ENCODE measurements around the gene CRIP2.

The CRIP2 gene

DNA sequence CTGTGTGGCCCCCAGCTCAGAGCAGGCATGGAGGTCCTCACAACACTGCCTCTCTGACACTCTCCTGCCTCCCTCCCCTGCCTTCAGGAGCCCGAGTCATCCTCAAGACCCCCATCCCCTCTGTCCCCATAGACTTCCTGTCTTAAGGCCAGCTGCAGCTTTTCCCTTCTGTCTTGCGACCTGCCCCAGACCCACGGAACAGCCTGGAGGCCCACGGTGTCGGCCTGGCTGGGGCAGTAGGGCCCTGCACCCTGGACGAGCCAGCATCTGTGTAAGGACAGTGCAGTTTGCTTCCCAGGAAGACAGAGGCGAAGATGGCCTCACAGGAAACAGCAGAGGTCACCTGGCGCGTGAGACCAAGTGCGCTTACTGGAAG lies 26.1 kb downstream of the CRIP2 start:
- no peak for DNase-seq

GRCh38 chr14:105501504-105502291 lies 27.1 kb downstream of the CRIP2 start:
- no peak for DNase-seq

GRCh38 chr14:105502446-105503295 lies 28.1 kb downstream of the CRIP2 start:
- DNase-seq = no peak

DNA sequence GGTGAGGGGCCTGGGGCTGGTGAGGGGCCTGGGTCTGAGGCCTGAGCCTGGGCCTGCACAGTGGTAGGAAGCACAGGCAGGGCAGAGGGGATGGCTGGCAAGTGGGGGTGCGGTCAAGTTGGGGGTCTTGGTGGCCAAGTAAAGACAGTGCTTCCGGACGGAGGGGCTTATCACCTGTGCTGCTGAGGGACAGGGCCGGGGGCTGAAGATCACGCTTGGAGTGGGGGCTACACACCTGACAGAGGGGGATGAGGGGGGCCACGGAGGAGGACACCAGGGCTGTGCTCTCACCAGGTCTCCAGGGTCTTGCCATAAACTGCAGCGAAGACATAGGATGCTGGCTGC lies 28.6 kb downstream of the CRIP2 start:
- no peak for DNase-seq

- DNase-seq = no peak
Observed at GRCh38 chr14:105503935-105504692, 29.5 kb downstream of the CRIP2 start.

DNA sequence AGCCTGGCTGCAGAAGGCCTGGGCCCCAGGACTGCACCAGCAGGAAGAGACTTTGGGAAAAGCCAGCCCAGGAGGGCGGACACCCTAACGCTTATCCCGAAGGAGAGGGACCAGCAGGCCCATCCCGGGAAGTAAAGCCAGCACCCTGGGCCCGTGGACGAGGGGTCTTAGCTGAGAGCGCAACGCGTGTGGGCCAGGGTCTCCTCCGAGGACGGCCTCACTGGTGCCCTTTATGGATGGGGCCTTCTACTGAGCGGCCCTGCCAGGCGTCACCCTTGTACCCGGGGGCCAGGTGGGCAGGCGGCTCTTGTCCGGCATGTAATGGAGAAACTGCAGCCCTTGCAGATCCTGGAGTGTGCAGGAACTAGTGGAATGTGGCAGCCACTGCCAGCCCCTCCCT lies 30.5 kb downstream of the CRIP2 start:
- DNase-seq = no peak

DNA sequence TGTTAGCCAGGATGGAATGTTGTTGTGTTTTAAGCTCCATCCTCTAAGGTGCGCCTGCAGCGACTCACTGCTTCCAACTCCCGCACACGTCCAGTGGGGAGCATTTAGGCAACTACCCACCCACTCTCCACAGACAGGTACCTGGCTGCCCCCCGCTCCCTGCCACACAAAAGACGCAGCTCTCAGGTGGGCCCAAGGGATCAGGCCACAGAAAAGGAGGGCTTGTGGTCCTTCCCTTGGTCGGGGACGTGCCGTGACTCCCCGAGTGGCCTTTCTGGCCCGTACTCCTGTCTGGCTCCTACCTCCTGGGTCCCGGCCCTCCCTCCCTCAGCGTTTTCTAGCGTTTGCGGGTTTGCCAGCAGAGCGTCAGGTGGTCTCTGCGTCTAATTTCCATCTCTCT lies 32.6 kb downstream of the CRIP2 start:
- no peak for DNase-seq

DNA sequence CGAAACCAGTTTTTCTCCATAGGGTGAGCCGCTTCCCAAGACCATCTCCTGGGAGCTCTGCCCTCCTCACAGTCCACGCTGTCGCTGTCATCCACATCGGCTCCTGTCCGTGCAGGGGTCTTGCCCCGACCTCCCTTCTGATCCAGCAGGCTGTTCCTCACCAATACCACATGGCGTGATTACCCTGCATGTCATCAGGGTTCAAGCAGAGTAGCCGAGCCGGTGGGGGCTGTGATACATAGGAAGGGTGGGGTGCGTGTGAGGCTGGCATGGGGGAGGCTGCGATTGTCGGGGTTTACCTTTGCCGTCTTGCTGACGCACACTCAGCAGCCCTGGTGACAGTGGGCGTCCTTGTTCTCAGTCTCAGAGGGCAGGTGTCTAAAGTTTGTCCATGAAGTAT lies 33.4 kb downstream of the CRIP2 start:
- DNase-seq = no peak

DNA sequence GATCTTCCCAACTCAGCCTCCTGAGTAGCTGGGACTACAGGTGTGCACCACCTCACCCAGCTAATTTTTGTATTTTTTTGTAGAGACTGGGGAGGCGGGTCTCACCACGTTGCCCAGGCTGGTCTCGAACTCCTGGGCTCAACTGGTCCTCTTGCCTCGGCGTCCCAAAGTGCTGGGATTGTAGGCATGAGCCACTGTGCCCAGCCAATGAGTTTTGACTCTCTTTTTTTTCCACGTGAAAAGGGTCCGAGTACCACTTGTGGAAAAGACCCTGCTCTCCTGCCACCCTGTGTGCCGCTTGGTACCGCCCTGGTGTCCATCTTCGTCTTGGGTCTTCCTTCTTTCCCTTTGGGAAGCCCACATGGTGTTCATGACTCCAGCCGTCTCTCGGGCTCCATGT lies 34.0 kb downstream of the CRIP2 start:
- DNase-seq = no peak

- no peak for DNase-seq
Observed at GRCh38 chr14:105517096-105517495, 42.5 kb downstream of the CRIP2 start.

DNA sequence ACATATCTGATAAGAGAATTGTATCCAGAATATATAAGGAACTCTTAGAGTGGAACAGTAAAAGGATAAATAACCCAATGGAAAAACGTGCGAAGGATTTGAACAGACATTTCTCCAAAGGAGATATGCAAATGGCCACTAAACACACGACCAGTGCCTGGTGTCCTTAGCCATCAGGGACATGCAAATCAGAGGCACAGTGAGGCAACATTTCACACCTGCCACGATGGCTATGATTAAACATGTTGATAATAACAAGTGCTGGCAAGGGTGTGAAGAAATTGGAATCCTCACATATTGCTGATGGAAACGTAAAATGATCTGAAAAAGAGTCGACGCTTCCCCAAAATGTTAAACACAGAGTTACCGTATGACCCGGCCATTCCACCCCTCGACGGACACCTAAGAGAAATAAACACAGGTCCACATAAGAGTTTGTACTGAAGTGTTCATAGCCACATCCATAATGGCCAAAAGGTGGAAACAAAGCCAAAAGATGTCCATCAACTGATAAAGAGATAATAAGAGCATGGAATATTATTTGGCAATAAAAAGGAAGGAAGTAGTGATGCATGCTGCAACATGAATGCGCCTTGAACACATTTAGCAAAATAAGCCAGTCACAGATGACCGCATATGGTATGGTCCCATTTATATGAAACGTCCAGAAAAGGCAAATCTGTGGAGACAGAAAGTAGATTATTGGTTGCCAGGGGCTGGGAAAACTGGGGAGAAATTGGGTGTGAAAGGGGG lies 45.5 kb downstream of the CRIP2 start:
- no peak for DNase-seq

GRCh38 chr14:105525326-105525725 lies 50.7 kb downstream of the CRIP2 start:
- no peak for DNase-seq

DNA sequence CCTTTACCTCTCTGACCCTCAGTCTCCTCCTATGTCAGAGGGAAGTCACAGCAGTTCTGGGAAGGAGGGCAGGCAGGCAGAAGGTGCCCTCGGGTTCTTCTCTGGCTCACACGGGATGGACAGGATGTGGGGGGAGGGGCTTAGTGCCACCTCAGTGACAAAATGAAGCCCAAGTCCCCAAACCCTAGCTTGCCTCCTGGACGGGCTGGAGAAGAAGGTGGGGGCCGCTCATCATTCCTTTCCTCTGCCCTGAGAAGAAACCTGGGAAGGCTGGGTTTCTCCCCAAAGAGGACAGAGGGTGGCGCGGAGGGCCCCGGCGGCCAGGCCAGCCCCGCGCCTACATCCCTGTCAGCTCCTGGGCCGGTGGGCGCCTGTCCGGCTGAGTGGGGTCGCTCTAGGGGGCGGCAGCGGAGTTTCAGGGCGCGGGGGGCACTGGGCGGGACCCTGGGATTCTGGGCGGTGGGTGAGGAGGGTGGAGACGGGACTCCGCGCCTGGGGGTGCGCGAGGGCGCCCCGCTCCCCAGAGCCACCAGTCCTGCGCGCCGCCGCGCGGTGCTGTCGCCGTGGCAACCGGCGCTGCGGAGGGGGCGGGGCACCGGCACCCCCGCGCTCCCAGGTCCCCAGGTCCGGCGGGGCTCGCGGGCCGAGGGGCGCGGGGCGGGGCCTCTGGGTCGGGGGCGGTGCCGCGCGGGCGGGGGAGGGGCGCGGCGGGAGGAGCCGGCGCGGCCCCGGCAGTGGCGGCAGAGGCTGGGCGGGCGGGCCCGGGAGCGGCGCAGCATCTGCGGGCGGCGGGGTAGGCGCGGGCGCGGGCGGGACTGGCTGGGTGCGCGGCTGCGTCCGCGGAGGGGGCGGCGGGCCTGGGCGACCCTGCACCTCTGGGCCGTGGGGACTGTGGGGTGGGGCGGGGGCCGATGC lies 51.5 kb downstream of the CRIP2 start, which contains the start of gene TMEM121:
Gene TMEM121 (plus strand): TSS at position 723 of the 915 bp plus-strand sequence. CDS start 2,252 bp downstream, outside the sequence.
- DNase-seq = no peak

DNA sequence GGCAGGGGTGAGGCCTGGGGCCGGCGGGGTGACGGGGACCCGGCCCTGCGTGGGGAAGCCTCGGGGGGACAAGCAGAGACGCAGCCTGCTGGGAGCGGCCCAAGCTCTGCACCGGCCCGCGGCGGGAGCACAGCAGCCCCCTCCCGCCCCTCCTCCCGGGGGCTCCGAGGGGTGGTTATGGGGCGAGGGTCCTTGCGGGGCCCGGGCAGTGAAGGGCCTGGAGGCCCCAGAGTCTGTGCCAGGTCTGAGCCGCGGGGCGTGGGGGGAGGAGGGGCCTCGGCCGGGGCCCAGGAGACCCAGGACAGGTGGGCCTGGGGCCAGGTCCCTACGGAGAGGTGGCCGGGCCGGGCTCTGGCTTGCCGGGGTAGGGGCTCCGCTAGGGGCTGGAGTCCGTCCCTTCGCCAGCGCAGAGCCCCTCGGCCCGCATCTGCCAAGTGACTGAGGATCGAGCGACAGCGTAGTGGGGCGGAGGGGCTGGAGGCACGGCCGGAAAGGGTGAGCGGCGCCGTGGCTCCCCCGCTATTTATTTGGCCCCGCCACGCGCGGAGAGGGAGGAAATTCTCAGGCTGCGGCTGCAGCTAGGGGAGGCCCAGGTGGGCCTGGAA lies 52.3 kb downstream of the CRIP2 start:
- no peak for DNase-seq

DNA sequence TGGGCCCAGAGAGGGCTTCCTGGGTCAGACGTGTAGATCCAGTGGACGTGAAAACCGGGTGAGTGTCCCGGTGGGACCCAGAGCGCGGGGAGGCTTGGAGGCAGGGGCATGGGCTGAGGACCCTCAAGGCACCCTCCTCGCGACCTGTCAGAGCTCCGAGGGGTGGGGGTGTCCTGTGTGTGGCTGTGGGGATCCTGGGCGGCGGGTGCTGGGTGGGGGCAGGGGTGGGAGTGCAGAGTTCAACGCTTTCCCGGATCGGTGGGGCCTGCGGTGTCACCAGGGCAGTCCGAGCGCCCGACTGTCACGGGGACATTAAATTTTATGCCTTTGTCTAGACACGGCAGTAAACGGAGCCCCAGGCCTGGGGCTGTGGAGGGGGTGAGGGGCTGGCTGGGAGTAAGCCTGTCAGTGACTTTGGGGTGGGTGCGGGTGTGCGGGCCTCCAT lies 52.8 kb downstream of the CRIP2 start:
- DNase-seq = no peak

DNA sequence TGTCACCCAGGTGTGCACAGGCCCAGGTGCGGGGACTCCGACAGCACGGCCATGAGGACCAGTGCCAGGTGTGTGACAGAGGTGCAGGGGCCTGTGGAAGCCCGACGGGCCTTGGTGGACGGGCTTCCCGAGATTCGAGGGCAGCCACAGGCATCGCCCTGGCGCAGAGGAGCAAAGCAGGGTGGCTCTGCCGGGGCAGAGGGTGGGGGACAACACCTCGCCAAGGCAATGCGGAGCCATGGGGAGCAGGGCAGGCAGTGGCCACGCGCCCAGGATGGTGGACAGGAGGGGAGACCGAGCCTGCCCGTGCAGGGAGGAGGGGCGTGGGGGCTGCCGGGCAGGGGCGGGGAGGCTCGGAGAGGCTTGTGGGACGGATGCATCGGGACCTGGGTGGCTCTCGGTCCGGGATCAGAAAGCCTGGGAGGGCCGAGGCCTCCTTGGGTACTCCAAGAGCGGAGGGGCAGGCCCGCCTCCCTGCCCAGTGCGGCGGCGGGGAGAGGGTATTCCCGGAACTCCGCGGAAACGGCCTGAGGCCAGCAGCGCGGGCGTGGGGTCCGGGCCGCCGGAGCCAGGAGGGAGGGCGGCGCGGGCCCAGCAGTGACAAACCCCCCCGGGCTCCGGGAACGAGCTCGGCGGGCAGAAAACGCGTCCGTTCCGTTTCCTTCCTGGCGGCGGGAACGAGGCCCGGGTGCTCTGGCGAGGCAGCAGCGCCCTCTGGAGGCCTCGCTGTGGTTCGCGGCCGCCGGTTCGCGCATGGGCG lies 53.4 kb downstream of the CRIP2 start:
- peak; percentile 83 for DNase-seq

- peak; percentile 69 for DNase-seq
Observed at GRCh38 chr14:105528586-105529318, 54.1 kb downstream of the CRIP2 start.

DNA sequence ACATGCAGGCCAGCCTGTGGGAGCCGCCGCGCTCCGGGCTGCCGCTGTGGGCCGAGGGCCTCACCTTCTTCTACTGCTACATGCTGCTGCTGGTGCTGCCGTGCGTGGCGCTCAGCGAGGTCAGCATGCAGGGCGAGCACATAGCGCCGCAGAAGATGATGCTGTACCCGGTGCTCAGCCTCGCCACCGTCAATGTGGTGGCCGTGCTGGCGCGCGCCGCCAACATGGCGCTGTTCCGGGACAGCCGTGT lies 54.6 kb downstream of the CRIP2 start:
- no peak for DNase-seq

All from activated CD8-positive, alpha-beta memory T cell treated with anti-CD3 and anti-CD28 coated beads, Interleukin-2, amount 50 U/mL, for 4 hours (primary cell).